Kidney (tissue), 14 donors: ENCODE data around the gene PGC. TPM values are rescaled to one million over a fixed set of nuclear protein-coding genes. Genes with fewer than 3 reads are reported as not detected.

Experiments
- DNase-seq, 5 donors: peaks; one replicate each; pipeline ENCODE4 v3.0.0-alpha.2; 2013 to 2020
- FAIRE-seq: peaks from 2 replicates; lab custom pipeline; 2012; peaks lifted over from hg19 to GRCh38; lab: Jason Lieb, UNC
- H3K27ac ChIP-seq, 2 donors: one replicate each; pipeline ENCODE4 v1.7.0; 2013; ENCODE audit warnings: low read depth in 2 of 2, low read length in 2 of 2, inconsistent platforms in 1 of 2
- H3K27me3 ChIP-seq: one replicate; pipeline ENCODE4 v1.7.1; 2013; ENCODE audit warnings: low read length, inconsistent platforms; ENCODE audit not compliant: control insufficient read depth, insufficient read depth
- H3K36me3 ChIP-seq, 3 donors: one replicate each; pipeline versions ENCODE4 v1.7.0 to v1.7.1; 2013; ENCODE audit warnings: low read length in 3 of 3, control low read depth in 1 of 3, inconsistent platforms in 1 of 3; ENCODE audit not compliant: insufficient read depth in 3 of 3, control insufficient read depth in 2 of 3
- H3K4me1 ChIP-seq, 3 donors: one replicate each; pipeline versions ENCODE4 v1.7.0 to v1.7.1; 2013; ENCODE audit warnings: low read length in 3 of 3, inconsistent platforms in 1 of 3, low read depth in 1 of 3; ENCODE audit not compliant: control insufficient read depth in 2 of 3, insufficient read depth in 2 of 3
- H3K4me3 ChIP-seq, 3 donors: one replicate each; pipeline versions ENCODE4 v1.7.0 to v1.8.1; 2013; ENCODE audit warnings: low read length in 3 of 3, control low read depth in 1 of 3, inconsistent platforms in 1 of 3
- H3K9ac ChIP-seq, 3 donors: one replicate each; pipeline versions ENCODE4 v1.7.0 to v1.7.1; 2013; ENCODE audit warnings: low read length in 3 of 3, control low read depth in 1 of 3, inconsistent platforms in 1 of 3
- H3K9me3 ChIP-seq, 3 donors: one replicate each; pipeline versions ENCODE4 v1.7.0 to v1.7.1; 2013; ENCODE audit warnings: low read length in 3 of 3, control low read depth in 1 of 3, inconsistent platforms in 1 of 3; ENCODE audit not compliant: control insufficient read depth in 2 of 3, insufficient read depth in 1 of 3
- CTCF ChIP-seq: IDR thresholded peaks from 3 replicates; pipeline ENCODE4 v1.5.1; 2012; ENCODE audit warnings: mild to moderate bottlenecking, moderate library complexity, borderline replicate concordance; ENCODE audit not compliant: insufficient read depth; ENCODE audit errors: extremely low read depth
- intact Hi-C: fragments of 100-400 bp; cut with DNase I; formaldehyde crosslinking; loops from one replicate; pipeline ENCODE4 v1.11.1; 2022
- polyA plus RNA-seq: library from polyadenylated mRNA; stranded (reverse); fragments of 350-450 nt; fragmentation: Illumina TruSeq; extraction: RNeasy Lipid Tissue Mini Kit (QIAGEN cat#74804); gene quantifications from one replicate; pipeline ENCODE4 v1.2.3, GENCODE V29; 2014; ENCODE audit warnings: low read depth, low replicate concordance; ENCODE audit not compliant: insufficient read depth
- total RNA-seq: library from RNA; stranded (reverse); fragmentation: NEBNext Ultra II Directional; extraction: Animal tissue kit (Norgen Biotek cat#: 25700); gene quantifications from one replicate; pipeline ENCODE4 v1.2.1, GENCODE V29; 2021
- donor health status: control.
- donor health status: control.
- donor health status: control.
- donor health status: control.
- donor health status: control.
- donor health status: DM: yes; HTN: yes; CAD: no.
- donor health status: Normal renal cell carcinoma (clear cell type).

The PGC gene
- total and polyA plus RNA-seq, 2 donors from 2014 or later, result 0.39 TPM; not detected in 1

- intact Hi-C loops, result no loop called here
- H3K36me3 ChIP-seq, result peaks cover 2 to 24% (median 23%) of the 10 kb centered on the region in 3 donors
Measured at GRCh38 chr6:41770381-41771057, 23.3 kb upstream of the PGC start.

GRCh38 chr6:41769376-41769775 lies 22.2 kb upstream of the PGC start:
- Histone ChIP-seq H3K27ac (no peak overlapping the region), H3K27me3 (no peaks in the 10 kb centered on the region), H3K4me3 (no peak overlapping the region), H3K9me3 (no peaks in the 10 kb centered on the region), H3K4me1 (peaks cover 0 to 6% (median 0%) of the 10 kb centered on the region in 3 donors), H3K9ac (no peak overlapping the region), H3K36me3 (peaks cover 0 to 13% (median 12%) of the 10 kb centered on the region in 3 donors)
- DNase-seq (peak in 1 of 5 donors; percentile 31), FAIRE-seq (no peak)
- no peak for TF ChIP-seq CTCF
- intact Hi-C loops, result no loop called here

More at GRCh38 chr6:41770381-41771057, 23.3 kb upstream of the PGC start:
- Histone ChIP-seq H3K27me3 (no peaks in the 10 kb centered on the region), H3K9ac (no peak overlapping the region), H3K4me3 (no peak overlapping the region), H3K4me1 (peaks cover 0 to 6% (median 0%) of the 10 kb centered on the region in 3 donors), H3K27ac (no peak overlapping the region), H3K9me3 (no peaks in the 10 kb centered on the region)
- FAIRE-seq (no peak), DNase-seq (peak in 1 of 5 donors; percentile 22)
- TF ChIP-seq CTCF, result no peak

- no peak overlapping the region for H3K4me3 ChIP-seq
- no peak overlapping the region for H3K9ac ChIP-seq
- H3K9me3 ChIP-seq, result no peaks in the 10 kb centered on the region
- no peak overlapping the region for H3K27ac ChIP-seq
- H3K36me3 ChIP-seq, result peaks cover 0 to 9% (median 9%) of the 10 kb centered on the region in 3 donors
- DNase-seq (peak in 4 of 5 donors; percentile 56 to 73 (median 61)), FAIRE-seq (no peak)
- no peak for TF ChIP-seq CTCF
- H3K27me3 ChIP-seq, result no peaks in the 10 kb centered on the region
- intact Hi-C loops, result no loop called here
- H3K4me1 ChIP-seq, result peaks cover 0 to 6% (median 0%) of the 10 kb centered on the region in 3 donors
Measured at GRCh38 chr6:41768545-41769308, 21.5 kb upstream of the PGC start.
